Measurements from ENCODE around the gene MDM1.
A peak's percentile ranks its signal among the peaks of the same experiment; 100 is the strongest.

The MDM1 gene

GRCh38 chr12:68269779-68270178 is 62.4 kb downstream of the MDM1 start:
- no peak for TF ChIP-seq CTCF (IDR thresholded peaks at IDR 0.05; ENCODE audit: poor library complexity, severe bottlenecking)
- no peak for ATAC-seq (ENCODE audit: low read depth)
- H3K27me3 ChIP-seq (ENCODE audit: insufficient read depth, poor library complexity, severe bottlenecking) = no peaks in the 10 kb centered on the region

GRCh38 chr12:68268967-68269366 is 63.2 kb downstream of the MDM1 start:
- no peak overlapping the region for H3K4me3 ChIP-seq (ENCODE audit: severe bottlenecking)
- H3K4me1 ChIP-seq (ENCODE audit: insufficient read depth, poor library complexity, severe bottlenecking) = peaks cover 8% of the 10 kb centered on the region
- no peaks in the 10 kb centered on the region for H3K27me3 ChIP-seq (ENCODE audit: insufficient read depth, poor library complexity, severe bottlenecking)
- no peaks in the 10 kb centered on the region for H3K36me3 ChIP-seq (ENCODE audit: low read depth)
- no peak for DNase-seq (ENCODE audit: low spot score)
- TF ChIP-seq CTCF (IDR thresholded peaks at IDR 0.05; ENCODE audit: poor library complexity, severe bottlenecking) = no peak
- H3K27ac ChIP-seq (ENCODE audit: poor library complexity, severe bottlenecking) = no peak overlapping the region
- no peaks in the 10 kb centered on the region for H3K9me3 ChIP-seq (ENCODE audit: severe bottlenecking)
- ATAC-seq (ENCODE audit: low read depth) = no peak

More at GRCh38 chr12:68269779-68270178, 62.4 kb downstream of the MDM1 start:
- Histone ChIP-seq H3K4me3 (ENCODE audit: severe bottlenecking) (no peak overlapping the region), H3K9me3 (ENCODE audit: severe bottlenecking) (no peaks in the 10 kb centered on the region), H3K27ac (ENCODE audit: poor library complexity, severe bottlenecking) (no peak overlapping the region), H3K4me1 (ENCODE audit: insufficient read depth, poor library complexity, severe bottlenecking) (peaks cover 8% of the 10 kb centered on the region), H3K36me3 (ENCODE audit: low read depth) (no peaks in the 10 kb centered on the region)
- DNase-seq (ENCODE audit: low spot score) = no peak

- Histone ChIP-seq H3K36me3 (ENCODE audit: low read depth) (no peaks in the 10 kb centered on the region), H3K27me3 (ENCODE audit: insufficient read depth, poor library complexity, severe bottlenecking) (no peaks in the 10 kb centered on the region), H3K4me1 (ENCODE audit: insufficient read depth, poor library complexity, severe bottlenecking) (peaks cover 8% of the 10 kb centered on the region), H3K4me3 (ENCODE audit: severe bottlenecking) (no peak overlapping the region), H3K27ac (ENCODE audit: poor library complexity, severe bottlenecking) (no peak overlapping the region), H3K9me3 (ENCODE audit: severe bottlenecking) (no peaks in the 10 kb centered on the region)
- peak; percentile 80 for ATAC-seq (ENCODE audit: low read depth)
- no peak for TF ChIP-seq CTCF (IDR thresholded peaks at IDR 0.05; ENCODE audit: poor library complexity, severe bottlenecking)
- DNase-seq (ENCODE audit: low spot score) = no peak
Measured at GRCh38 chr12:68267892-68268396, 64.2 kb downstream of the MDM1 start.

GRCh38 chr12:68264857-68265256 is 67.3 kb downstream of the MDM1 start:
- no peak for TF ChIP-seq CTCF (IDR thresholded peaks at IDR 0.05; ENCODE audit: poor library complexity, severe bottlenecking)
- no peaks in the 10 kb centered on the region for H3K9me3 ChIP-seq (ENCODE audit: severe bottlenecking)
- no peak overlapping the region for H3K27ac ChIP-seq (ENCODE audit: poor library complexity, severe bottlenecking)
- H3K36me3 ChIP-seq (ENCODE audit: low read depth) = no peaks in the 10 kb centered on the region
- no peak for ATAC-seq (ENCODE audit: low read depth)
- no peak overlapping the region for H3K4me3 ChIP-seq (ENCODE audit: severe bottlenecking)
- peaks cover 13% of the 10 kb centered on the region for H3K4me1 ChIP-seq (ENCODE audit: insufficient read depth, poor library complexity, severe bottlenecking)
- DNase-seq (ENCODE audit: low spot score) = no peak
- H3K27me3 ChIP-seq (ENCODE audit: insufficient read depth, poor library complexity, severe bottlenecking) = no peaks in the 10 kb centered on the region

- no peak overlapping the region for H3K4me3 ChIP-seq (ENCODE audit: severe bottlenecking)
- no peak for ATAC-seq (ENCODE audit: low read depth)
- no peaks in the 10 kb centered on the region for H3K27me3 ChIP-seq (ENCODE audit: insufficient read depth, poor library complexity, severe bottlenecking)
- no peak for DNase-seq (ENCODE audit: low spot score)
- no peaks in the 10 kb centered on the region for H3K9me3 ChIP-seq (ENCODE audit: severe bottlenecking)
- H3K27ac ChIP-seq (ENCODE audit: poor library complexity, severe bottlenecking) = no peak overlapping the region
- H3K4me1 ChIP-seq (ENCODE audit: insufficient read depth, poor library complexity, severe bottlenecking) = peaks cover 19% of the 10 kb centered on the region
- no peaks in the 10 kb centered on the region for H3K36me3 ChIP-seq (ENCODE audit: low read depth)
- TF ChIP-seq CTCF (IDR thresholded peaks at IDR 0.05; ENCODE audit: poor library complexity, severe bottlenecking) = no peak
Measured at GRCh38 chr12:68264158-68264855, 67.9 kb downstream of the MDM1 start.
